ENCODE results near the gene PITRM1.
"Not testable (repeated sequence)": the region's sequence is repeated elsewhere in the genome, so short reads cannot be mapped to it uniquely, and the experiment has no call there.

Gene PITRM1, protein sequence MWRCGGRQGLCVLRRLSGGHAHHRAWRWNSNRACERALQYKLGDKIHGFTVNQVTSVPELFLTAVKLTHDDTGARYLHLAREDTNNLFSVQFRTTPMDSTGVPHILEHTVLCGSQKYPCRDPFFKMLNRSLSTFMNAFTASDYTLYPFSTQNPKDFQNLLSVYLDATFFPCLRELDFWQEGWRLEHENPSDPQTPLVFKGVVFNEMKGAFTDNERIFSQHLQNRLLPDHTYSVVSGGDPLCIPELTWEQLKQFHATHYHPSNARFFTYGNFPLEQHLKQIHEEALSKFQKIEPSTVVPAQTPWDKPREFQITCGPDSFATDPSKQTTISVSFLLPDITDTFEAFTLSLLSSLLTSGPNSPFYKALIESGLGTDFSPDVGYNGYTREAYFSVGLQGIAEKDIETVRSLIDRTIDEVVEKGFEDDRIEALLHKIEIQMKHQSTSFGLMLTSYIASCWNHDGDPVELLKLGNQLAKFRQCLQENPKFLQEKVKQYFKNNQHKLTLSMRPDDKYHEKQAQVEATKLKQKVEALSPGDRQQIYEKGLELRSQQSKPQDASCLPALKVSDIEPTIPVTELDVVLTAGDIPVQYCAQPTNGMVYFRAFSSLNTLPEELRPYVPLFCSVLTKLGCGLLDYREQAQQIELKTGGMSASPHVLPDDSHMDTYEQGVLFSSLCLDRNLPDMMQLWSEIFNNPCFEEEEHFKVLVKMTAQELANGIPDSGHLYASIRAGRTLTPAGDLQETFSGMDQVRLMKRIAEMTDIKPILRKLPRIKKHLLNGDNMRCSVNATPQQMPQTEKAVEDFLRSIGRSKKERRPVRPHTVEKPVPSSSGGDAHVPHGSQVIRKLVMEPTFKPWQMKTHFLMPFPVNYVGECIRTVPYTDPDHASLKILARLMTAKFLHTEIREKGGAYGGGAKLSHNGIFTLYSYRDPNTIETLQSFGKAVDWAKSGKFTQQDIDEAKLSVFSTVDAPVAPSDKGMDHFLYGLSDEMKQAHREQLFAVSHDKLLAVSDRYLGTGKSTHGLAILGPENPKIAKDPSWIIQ

DNA sequence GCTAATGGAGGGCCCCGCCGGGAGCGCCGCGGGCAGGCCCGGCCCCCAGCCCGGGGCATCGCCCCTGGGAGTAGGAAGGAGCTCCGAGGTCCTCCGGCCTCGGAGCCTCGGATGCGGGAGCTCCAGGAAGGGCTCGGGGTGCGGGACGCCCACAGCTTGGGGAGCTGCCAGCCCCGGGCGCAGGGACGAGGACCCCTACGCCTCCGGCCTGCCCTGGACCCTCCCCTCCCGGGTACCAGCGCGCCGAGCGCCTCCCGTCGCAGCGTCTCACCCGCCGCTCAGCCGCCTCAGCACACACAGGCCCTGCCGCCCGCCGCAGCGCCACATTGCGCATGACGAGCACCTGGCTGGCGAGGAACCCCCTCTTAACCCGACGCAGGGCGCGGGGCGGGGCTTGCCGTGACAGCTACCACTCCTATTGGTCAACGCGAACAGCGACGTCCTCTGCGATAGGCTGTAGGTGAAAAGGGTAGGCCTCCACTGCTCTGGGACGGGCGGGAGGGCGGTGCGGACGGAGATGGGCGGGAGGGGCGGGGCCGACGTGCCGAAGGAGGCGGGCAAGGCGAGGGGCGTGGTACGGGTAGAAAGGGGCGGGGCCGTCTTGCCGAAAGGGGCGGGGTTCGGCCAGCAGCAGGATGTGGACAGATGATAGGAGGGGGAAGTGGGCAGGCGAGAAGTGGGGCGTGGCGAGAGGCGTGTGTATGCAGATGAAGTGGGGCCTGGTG is at the start of gene PITRM1:
PITRM1 (minus strand) TSS at position 337 of the 725 bp plus-strand sequence; CDS start at position 327, 10 bp downstream.
- peak; percentile 98 for DNase-seq (ENCODE audit: low read depth)

DNA sequence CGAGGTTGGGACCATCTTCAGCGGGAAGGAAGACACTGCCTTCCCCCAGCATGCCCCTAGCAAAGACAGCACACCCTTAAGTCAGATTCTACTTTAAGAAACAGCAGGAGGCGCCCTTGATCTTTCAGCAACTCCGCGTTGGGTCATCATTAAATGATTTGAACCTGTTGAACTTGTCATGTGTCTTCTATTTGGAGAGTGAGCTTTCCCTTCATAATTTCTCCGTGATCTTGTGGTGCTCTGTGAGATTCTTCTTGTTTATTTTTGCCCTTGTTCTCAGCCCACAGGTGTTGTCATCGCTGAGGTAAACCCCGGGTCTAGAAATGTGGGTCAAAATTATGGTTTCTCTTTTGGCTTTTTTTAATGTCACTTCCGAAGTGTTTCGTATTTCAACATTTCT is 49.5 kb upstream of the PITRM1 start:
- no peak for DNase-seq (ENCODE audit: low read depth)

DNA sequence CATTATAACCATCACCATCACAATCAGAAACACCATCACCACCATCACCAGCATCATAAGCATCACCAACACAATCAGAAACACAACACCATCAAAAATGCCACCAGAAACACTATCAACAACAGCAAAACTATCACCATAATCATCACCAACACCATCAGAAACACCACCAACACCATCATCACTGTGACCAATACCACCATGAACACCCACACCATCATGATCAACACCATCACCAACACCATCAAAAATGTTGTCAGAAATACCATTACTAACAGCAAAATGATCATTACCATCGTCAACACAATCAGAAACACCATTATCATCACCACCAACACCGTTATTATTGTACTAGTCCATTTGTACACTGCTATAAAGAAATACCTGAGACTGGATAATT is 49.0 kb upstream of the PITRM1 start:
- not testable (repeated sequence) for DNase-seq (ENCODE audit: low read depth)

DNA sequence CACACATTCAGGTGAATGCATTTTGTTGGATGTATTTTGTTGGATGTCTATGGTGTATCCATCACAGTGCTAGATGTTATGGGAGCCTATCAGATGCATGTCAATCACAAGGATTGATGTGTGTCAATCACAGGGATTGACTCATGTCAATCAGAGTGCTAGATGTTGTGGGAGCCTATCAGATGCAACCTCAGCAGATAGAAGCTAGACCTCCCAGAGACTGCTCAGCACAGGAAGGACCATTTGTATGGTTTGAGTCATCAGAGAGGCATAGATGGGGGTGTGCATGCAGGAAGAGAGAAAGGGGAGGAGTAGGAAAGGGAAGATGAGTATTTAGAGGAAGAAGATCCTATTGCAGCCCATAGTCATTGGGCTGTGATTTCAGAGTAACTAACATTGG is 48.3 kb upstream of the PITRM1 start:
- DNase-seq (ENCODE audit: low read depth): no peak

DNA sequence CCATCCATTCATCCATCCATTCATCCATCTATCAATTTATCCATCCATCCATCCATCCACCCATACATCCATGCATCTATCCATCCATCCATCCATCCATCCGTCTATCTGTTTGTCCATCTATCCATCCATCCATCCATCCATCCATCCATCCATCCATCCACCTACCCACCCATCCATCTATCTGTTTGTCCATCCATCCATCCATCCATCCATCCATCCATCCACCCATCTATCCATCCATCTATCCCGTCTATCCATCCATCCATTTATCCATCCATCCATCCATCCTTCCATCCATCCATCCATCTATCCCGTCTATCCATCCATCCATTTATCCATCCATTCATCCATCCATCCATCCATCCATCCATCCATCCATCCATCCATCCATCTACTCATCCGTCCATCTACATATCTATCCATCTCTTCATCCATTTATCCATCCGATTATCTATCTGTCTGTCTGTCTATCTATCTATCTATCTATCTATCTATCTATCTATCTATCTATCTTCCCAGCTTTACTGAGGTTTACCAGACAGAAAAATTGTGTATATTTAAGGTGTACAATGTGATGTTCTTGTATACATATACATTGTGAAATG is 46.5 kb upstream of the PITRM1 start:
- DNase-seq (ENCODE audit: low read depth): not testable (repeated sequence)

DNA sequence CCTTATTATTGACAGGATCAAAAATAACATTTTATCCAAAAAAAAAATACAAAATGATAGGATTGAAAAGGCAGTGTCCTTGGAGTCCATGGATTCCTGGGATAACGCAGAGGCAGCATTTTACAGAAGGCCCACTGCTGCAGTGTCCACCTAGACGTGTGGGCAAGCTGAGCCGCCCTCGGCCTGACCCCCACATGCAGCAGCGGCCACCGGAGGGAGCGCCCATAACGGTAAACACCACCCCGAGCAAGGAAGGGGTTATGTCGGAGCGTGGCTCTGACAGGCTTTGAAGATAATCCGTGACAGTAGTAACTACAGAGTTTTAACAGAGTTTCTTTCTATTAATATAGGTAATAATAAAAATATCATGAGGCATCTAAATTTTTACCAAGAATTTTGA is 45.3 kb upstream of the PITRM1 start:
- DNase-seq (ENCODE audit: low read depth): no peak

DNA sequence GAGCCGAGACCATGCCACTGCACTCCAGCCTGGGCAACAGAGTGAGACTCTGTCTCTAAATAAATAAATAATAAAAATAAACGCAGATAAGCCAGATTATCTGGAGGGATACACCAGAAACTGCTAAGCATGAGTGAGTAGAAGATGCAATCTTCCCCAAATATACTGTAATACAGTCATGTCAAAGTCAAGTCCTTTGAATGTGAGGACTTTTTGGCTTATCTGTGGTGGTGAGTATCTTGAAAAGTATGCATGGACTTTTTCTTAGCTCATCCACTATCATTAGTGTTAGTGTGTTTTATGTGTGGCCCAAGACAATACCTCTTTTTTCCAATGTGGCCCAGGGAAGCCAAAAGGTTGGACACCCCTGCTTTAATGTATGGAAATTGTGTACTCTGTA is 44.7 kb upstream of the PITRM1 start:
- no peak for DNase-seq (ENCODE audit: low read depth)

DNA sequence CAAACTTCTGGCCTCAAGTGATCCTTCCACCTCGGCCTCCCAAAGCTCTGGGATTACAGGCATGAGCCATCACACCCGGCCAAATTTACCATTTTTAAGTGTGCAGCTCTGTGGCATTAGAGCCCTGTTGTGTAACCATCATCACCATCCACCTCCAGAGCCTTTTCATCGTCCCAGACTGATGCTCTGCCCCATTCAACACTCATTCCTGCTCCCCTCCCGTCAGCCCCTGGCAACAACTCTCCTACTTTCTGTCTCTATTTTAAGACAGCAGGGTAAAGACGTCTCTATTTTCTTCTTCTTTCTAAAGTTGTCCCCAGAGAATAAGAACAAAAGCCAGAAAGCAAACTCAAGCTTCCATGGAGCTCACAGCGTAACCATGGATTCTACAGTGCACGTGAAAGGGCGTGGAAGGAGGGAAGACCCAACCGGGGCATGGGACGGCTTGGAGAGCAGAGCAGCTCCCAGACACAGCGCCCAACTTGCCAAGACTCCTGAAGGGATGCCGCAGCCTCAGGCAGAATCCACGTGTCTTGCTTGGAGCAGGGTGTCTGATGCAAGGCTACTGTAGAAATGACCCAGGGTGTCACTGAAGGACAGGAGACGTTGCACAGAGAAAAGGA is 42.7 kb upstream of the PITRM1 start:
- DNase-seq (ENCODE audit: low read depth): no peak

DNA sequence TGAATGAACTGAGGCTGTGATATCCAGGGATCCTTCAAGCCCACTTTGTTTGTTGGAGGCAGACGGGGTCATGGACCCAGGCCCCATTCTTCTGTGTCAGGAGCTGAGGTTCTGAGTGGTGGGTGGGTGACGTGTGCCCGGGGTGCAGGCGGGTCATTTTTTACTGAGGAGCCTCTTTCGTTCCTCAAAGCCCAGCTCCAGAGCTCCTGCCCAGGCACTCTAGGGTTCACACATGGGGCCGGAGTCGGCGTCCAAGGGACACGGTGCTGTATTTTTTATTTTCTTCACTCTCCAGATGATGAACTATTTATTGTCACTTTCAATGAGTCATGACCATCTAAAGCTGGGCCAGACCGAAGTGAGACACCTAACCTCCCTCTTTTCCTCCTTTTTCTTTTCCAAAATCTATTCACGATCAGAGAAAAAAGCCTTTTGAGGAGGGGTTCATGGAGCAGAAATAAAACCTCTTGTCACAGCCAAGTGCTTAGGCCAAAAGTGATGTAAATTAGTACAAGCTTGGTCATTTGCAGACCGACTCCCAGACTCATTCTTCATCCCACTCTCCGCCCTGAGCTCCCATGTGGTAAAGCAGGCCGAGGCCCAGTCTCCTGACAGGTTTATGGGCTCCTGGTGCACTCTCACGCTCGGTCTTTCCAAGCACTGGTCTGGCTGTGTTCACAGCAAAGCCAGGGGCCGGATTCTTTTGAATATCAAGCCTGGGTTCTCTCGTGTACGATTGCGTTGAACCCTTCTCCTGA is 41.4 kb upstream of the PITRM1 start:
- no peak for DNase-seq (ENCODE audit: low read depth)

DNA sequence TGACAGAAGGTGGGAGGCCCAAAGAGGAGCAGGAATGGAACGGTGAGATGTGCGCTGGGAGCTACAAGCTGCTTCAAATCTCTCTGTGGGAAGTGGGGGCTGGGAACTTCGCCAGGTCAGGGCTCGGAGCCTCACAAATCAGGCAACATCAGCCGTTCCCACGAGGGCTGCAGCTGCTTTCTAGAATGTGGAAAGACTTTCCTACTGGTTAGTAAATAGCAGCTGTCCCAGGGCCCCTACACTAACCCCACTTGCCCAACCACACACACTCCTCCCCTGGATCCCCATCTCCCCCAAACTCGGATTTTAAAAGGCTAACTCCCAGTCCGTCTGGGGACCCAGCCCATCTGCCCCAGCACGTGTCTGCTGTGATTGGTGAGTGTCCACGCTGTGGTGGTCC is 40.6 kb upstream of the PITRM1 start:
- DNase-seq (ENCODE audit: low read depth): no peak

DNA sequence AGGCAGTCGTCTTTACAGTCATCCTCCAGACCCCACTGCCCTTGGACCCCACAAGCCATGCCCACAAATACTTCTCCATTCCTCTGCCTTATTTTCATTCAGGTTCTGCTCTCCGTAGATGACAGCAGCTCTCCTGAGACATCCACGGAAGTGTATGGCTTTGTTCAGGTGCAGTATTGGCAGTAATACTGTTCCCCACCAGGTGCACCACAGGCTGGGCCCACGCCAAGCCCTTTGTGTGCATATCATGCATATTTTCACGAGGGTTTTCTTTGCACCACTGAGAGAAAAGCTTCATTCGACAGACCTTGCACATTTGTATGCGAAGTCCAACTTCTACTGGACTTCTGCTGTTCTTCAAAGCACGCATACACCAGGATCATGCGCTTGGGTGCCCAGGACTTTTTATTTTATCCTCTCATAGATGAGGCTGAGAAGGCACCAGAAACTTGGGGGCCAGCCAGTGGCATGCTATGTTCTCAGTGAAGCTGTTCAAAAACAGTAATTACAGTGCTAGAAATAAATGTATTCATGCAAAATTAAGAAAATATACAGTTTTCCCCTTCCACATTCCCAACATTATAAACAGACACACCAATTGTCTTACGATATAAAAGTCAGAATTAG is 37.8 kb upstream of the PITRM1 start:
- DNase-seq (ENCODE audit: low read depth): no peak

DNA sequence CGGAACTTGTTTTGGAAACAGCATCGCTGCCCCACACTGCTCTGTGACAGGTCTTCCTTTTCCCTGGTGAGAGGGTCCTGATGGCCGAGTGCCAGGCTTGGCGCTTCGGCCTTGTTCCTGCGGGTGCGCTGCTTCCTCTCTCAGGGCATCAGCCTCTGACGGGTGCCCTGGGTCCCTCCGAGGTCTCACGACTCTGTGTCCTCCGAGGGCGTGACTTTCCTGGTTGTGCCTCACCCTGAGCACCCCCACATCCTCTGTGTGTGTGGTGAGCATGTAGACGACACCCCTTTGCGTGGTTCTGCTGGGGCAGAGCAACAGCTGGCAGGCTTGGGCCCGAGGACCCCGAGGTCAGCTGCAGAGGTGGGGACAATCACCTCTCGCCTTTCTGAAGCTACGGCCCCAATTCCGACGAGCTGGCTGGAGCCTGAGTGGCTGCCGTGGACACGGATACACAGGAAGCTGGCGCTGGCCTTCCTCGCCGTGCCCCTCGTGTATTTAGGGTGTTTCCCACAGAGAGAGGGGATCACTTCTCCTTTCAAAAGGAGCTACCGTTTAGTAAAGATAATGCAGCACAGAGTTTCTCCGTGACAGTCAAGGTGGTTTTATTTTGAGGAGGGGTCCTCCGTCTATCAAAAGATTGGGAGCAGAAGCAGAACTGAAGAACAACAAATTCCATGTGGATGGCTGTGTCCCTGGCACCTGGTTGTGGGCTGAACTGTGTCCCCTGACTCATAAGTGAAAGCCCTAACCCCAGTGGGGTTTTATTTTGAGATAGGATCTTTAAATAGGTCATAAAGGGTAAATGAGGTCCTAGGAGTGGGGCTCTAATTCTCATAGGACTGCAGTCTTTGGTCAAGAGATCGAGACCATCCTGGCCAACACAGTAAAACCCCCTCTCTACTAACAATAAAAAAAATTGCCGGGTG is 36.2 kb upstream of the PITRM1 start:
- no peak for DNase-seq (ENCODE audit: low read depth)

DNA sequence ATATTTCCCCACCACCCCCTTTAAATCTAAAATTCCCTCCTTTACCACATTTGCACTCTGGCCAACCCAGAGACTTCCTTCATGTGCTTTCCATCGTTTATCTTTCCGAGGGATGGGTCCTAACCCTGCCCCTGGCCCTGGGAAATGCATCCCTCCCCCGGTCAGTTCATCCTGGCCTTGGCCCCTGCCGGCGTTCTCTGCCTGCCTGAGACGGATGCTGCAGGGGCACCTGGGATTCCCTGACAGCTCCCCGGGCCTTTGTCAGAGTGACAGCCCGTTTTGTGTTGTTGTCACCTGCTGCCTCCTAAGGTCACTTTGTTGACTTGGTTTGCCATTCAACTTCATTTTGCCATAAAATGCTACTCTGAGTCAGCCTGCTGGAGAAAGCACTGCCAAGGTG is 34.8 kb upstream of the PITRM1 start:
- DNase-seq (ENCODE audit: low read depth): no peak

DNA sequence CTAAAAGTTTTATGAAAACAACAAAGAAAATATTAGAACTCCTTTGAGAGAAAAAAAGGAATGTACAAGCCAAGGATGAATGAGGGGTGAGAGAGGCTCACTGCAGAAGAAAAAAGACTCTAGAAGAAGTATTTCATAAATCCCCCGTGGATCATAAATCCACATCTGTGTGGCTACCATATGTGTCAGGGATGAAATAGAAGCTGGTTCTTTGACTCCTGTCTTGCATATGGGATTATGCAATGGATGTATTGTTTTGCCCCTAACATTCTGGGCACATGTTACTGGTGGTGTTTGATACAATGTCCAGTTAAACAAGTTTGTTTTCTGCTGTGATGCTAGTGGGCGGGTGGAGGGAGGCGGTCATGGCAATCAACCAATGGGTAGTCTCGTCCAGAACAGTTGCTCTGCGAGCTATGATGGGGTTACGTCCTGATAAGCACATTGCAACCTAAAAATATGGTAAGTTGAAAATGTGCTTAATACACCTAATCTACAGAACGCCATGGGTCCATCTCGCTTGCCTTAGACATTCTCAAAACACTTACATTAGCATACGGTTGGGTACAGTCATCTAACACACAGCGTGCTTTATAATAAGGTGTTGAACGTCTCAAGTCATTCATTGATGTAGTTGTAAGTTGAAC is 34.1 kb upstream of the PITRM1 start:
- DNase-seq (ENCODE audit: low read depth): no peak

DNA sequence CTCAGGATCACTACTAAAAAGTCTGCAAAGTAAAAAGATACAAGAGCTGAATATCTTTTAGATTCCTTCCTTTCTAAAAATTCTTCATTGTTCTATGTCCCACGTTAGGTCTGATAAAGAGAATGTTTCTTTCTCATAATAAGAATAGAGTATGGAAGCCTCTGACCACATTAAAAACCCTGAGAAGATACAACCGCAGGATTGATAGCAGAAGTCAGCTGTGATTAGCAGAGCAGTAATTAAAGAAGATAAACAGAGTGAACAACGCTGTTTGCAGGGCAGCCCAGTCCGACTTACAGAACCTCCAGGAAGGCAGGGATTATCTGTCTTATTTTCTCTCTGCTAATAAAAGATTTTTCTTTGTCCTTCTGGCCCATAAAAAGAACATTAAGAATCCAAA is 31.4 kb upstream of the PITRM1 start:
- no peak for DNase-seq (ENCODE audit: low read depth)

DNA sequence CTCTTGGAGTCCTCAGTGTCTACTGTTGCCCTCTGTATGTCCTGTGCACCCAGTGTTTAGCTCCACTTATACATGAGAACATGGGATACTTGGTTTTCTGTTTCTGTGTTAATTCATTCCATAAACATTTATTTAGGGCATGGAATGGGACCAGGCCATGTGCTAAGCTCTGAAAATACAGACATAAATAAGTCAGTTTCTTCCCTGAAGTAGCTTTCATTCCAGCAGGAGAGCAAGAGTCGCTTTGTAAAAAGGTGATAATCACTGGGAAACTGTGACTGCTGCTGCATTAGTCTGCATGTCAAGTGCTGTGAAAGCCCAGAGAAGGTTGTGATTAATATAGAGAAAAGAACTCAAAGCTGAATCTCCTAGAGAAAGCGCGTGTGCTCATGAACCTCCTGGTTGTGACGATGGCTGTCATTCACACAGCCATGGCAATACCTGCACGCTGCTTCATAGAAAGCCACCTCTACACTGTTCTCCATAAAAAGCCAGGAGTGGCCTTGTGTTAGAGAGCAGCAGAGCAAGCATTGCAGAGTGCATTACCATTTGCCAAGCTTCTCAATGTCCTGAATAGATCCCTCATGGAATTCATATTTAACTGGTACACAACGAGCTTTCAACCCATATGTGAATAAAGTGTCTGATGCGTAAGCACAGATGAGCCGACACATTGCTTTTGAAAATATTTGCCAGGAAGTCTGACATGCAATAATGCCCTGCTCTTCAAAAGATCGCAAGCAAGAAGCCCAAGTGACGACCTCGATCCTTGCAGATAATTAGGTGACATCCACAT is 30.6 kb upstream of the PITRM1 start:
- no peak for DNase-seq (ENCODE audit: low read depth)

DNA sequence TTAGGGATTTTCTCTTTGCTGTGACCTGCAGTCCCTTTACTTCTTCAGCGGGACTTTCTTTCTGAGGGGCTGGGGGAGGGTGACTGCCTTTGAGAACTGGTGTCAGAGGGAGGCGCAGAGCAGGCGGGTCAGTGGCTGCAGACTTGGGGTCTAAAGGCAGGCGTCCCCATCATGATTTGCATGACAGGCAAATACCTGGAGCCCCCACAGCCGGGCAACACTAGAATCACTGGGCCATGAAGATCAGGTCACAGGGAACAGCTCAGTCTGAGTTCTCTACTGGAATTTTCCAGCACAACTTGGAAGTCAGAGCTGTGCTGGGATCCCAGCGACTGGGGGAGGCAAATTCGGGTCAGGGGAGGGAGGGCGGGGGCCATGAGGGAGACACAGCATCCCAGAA is 29.2 kb upstream of the PITRM1 start:
- DNase-seq (ENCODE audit: low read depth): no peak

DNA sequence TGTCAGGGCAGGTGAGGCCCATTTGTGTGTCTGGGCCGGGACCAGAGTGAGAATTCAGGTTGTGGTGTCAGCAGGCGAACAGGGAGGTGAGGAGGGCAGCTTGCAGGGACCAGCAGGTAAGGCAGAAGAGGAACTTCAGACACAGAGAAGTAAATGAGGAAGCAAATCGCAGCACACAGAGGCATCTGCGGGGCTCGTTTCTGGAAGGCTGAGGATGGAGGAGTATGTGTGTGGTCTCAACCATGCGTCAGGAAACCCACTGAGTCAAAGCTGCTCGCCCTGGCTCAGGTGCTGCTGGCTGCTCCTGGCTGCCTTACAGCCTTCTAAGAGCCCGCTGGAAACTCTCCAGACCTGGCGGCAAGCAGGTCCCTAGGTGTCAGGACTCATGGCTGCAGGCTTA is 26.9 kb upstream of the PITRM1 start:
- DNase-seq (ENCODE audit: low read depth): no peak

All from T-helper 22 cell (primary cell).